Measurements from ENCODE around the gene GINS1.
"Not testable (repeated sequence)": the region's sequence is repeated elsewhere in the genome, so short reads cannot be mapped to it uniquely, and the experiment has no call there.

The GINS1 gene

GRCh38 chr20:25389401-25389857, 18.0 kb upstream of the GINS1 start:
- in situ Hi-C loops (cut with HindIII; ENCODE audit: low sequenced_read_pairs): no loop called here

DNA sequence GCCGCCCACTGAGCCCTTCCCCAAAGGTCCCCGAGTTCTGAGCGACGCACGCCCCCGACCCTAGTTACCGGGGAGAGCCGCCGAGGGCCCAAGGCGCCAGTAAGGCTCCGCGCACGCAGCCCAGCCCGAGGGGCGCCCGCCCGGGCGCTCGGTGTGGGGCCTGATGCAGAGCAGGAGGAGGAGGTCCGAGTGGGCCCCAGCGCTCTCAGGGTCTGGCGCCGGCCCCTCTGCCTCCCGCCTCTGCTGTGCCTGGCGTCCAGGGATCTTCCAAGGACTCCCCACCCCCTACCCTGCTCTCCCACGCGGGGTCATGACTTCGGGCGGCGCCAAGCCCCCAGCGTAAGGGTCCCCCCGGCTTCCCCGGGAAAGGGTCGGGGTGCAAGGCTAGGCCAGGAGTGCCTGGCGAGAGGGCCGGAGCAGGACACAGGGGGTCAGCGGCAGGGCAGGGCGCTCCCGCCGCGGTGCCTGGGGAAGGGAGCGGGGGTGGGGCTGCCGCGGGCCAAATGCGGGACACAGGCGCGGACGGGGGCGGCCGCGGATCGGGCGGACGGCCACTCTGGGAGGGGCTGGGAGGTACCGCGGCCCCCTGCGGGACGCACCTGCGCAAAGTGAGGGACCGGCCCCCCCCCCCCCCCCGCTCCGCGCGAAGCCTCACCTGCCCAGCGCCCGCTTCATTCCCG, 17.5 kb upstream of the GINS1 start:
- in situ Hi-C loops (cut with HindIII; ENCODE audit: low sequenced_read_pairs): no loop called here

- in situ Hi-C loops (cut with HindIII; ENCODE audit: low sequenced_read_pairs): no loop called here
These were observed 16.6 kb upstream of the GINS1 start, which contains the start of gene ABHD12 for GRCh38 chr20:25390538-25391528. TSS of gene ABHD12 (minus strand) at chr20:25390835. CDS start at chr20:25390703, 132 bp downstream.

DNA sequence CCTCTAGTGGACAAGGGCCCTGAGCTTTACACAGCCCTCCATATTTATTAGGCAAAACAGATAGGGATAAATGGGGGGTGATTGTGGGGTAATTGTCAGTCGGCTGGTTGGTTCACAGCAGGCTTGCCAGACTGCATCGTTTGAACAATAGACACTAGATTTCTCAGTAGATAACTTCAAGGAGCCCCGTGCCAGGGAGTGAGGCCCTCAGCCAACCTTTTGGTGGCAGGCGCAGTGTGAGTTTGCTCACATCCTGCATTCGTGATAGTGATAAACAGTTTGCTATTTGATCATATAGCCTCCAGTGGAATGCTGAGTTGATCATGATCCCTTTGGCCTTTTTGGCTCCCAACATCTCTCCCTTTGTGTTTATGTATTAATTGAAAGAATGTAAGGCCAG, 13.2 kb upstream of the GINS1 start:
- in situ Hi-C loops (cut with HindIII; ENCODE audit: low sequenced_read_pairs): no loop called here

DNA sequence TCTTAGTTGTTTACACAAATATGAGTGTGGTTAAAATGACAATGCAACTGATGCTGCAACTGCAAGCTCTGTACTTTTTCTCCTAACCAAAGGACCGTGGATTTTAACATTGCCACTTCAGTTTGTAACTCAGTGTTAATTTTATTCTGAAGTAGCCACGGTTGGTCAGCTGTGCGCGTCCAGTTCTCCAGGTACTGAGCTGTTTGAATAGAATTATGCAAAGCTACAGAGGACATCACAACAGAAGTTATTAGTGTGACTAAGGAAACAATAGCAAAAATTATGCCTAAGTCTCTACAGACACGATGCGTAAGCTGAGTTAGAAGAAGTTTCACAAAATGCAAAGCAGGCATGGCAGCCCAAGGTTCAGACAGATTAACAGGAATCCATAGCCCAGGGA, 12.5 kb upstream of the GINS1 start:
- in situ Hi-C loops (cut with HindIII; ENCODE audit: low sequenced_read_pairs): no loop called here

DNA sequence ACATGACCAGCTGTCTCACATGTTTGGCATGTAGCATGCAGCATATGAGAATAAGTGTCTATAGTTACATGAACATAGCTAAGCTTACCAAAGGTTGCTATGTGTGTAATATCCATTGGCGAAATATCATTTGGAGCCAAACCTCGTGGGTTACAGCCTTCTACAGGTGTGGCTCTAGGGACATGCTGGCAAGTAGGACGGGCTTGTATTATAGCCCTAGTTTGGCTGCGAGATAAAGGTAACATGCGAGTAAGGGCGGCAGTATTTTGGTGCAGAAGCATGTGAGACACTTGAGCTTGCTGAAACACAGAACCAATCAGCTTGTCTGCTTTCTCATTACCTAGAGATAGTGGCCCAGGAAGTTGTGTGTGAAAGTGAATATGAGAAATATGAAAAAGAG, 10.4 kb upstream of the GINS1 start:
- in situ Hi-C loops (cut with HindIII; ENCODE audit: low sequenced_read_pairs): no loop called here

DNA sequence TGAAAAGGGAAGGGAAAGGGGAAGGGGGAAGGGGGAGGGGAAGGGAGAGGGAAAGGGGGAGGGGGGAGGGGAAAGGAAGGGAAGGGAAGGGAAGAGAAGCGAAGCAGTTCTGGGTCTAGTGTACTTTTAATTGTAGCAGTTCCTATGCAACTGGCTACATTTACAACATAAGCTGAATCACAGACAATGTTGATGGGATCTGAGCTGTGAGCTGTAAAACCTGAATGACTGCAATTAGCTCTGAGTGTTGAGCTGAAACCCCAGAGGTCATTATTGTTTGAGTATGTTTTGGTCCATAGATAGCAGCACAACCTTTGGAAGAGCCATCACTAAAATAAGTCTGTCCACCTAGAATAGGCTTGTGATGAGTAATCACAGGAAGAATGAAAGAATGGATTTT, 9.7 kb upstream of the GINS1 start:
- in situ Hi-C loops (cut with HindIII; ENCODE audit: low sequenced_read_pairs): no loop called here

DNA sequence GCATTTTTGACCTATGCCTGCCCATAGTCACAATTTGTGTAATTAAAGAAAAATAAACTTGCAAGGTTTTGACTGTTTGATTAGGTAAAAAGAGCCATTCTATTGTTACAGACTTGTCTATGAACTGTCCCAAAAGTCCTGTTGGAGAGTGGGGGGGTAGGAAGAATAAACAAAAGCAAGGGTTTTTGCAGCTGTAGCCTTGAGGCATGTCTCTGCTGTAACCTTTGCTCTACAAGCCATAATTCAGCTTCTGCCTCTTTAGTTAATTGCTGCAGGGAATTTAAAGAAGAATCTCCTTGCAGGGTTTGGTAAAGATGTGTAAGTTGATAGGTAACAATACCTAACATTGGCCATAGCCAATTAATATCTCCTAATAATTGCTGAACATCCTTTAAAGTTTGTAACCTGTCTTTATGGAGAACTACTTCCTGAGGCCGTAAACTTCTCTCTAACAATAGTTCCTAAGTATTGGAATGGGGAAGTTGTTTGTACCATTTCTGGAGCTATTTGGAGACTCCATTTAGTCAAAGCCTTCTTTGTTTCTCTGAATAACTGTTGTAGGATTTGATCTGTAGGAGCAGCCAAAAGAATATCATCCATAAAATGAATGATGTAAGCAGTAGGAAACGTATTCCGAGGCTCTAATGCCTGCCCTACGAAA, 9.0 kb upstream of the GINS1 start:
- in situ Hi-C loops (cut with HindIII; ENCODE audit: low sequenced_read_pairs): no loop called here

GRCh38 chr20:25399037-25399430, 8.4 kb upstream of the GINS1 start:
- in situ Hi-C loops (cut with HindIII; ENCODE audit: low sequenced_read_pairs): no loop called here

DNA sequence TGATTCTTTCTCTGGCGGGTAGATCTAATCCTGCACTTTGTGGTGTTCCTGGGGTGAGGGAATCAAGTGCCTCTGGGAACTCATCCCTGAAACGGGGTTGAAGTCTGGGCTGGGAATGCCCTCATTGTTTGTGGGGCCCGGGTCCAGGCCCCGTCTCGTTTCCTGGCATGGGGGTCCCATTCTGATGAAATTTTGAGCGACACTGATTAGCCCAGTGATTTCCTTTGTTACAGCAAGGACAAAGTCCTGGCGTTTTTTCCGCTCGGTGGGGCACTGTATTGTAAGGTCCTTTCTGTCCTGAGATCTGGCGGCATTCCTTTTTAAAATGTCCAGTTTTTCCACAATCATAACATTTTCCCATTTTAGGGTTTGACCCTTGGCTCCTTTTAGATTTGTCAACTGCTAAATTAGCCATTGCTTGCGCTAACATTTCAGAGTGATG, 7.2 kb upstream of the GINS1 start:
- in situ Hi-C loops (cut with HindIII; ENCODE audit: low sequenced_read_pairs): not testable (repeated sequence)

GRCh38 chr20:25402583-25402982, 4.9 kb upstream of the GINS1 start:
- in situ Hi-C loops (cut with HindIII; ENCODE audit: low sequenced_read_pairs): no loop called here

GRCh38 chr20:25408170-25408547, 686 bp downstream of the GINS1 start:
- in situ Hi-C loops (cut with HindIII; ENCODE audit: low sequenced_read_pairs): no loop called here

DNA sequence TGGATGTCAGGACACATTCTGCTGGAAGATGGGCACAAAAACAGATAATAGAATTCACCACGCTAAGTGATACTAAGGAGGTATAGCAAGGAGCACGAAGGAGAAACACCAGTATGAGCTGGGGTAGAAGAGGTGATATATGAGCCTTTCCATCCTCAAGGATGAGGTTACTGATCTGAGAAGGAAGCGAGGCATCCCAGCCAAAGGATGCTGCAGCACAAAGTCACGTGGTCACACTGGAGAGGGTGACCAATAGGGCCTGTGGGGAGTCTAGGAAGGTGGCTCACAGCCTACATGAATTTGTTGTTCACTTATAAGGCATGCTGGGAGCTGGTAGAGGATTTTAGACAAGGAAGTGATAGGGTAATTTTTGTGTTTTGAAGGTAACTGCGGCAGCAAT, 1.4 kb downstream of the GINS1 start:
- in situ Hi-C loops (cut with HindIII; ENCODE audit: low sequenced_read_pairs): no loop called here

DNA sequence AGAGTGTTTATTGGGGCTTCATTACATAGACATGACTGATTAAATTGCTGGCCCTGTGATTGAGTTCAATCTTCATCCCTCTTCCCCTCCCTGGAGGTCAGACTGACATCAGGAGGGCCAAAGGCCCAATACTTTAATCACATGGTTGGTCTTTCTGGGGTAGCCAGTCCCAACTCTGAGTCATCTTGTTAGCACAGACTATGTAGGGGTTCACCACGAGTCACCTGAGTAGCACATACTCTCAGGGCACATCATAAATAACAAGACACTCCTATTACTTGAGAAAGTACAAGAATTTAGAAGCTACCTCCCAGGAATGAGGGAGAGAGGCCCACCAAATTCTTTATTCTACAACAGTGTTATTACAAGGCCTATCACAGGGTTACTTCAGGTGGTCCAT, 11.3 kb downstream of the GINS1 start:
- in situ Hi-C loops (cut with HindIII; ENCODE audit: low sequenced_read_pairs): loop anchor here (5.0 kb wide), 1 partner anchor 96 kb away; no protein-coding TSS in a partner anchor

GRCh38 chr20:25421102-25421501, 13.6 kb downstream of the GINS1 start:
- in situ Hi-C loops (cut with HindIII; ENCODE audit: low sequenced_read_pairs): no loop called here

DNA sequence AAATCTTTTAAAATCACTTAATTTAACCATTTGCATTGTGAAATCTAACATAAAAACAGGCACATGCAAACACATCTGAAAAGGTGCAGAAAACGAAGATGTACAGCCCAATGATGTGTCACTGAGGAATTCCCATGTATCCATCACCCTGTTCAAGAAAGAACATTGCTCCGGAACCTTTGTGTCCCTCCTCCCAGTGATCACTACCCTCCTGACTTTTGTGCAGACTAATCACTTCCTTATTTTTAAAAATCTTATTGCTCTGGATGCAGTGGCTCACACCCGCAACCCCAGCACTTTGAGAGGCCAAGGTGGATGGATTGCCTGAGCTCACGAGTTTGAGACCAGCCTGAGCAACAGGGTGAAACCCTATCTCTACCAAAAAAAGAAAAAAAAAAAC, 14.6 kb downstream of the GINS1 start:
- in situ Hi-C loops (cut with HindIII; ENCODE audit: low sequenced_read_pairs): no loop called here

- in situ Hi-C loops (cut with HindIII; ENCODE audit: low sequenced_read_pairs): no loop called here
These were observed 17.1 kb downstream of the GINS1 start for GRCh38 chr20:25424536-25424935.

- in situ Hi-C loops (cut with HindIII; ENCODE audit: low sequenced_read_pairs): no loop called here
These were observed 29.7 kb downstream of the GINS1 start for GRCh38 chr20:25437153-25437581.

DNA sequence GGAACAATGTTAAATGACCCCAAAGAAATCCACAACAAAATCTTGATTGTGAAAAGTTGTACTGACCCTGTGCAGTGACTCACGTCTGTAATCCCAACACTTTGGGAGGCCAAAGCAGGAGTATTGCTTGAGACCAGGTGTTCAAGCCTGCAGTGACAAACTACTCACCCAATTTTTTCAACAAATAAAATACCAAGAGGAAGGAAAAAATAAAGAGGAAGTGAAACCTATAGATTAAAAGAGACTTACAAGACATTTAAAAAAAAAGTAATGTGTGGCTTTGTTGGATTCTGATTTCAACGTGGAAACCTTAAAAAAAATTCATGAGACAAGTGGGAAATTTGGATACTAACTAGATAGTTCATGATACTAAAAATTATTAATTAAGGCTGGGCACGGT, 31.9 kb downstream of the GINS1 start:
- in situ Hi-C loops (cut with HindIII; ENCODE audit: low sequenced_read_pairs): no loop called here

DNA sequence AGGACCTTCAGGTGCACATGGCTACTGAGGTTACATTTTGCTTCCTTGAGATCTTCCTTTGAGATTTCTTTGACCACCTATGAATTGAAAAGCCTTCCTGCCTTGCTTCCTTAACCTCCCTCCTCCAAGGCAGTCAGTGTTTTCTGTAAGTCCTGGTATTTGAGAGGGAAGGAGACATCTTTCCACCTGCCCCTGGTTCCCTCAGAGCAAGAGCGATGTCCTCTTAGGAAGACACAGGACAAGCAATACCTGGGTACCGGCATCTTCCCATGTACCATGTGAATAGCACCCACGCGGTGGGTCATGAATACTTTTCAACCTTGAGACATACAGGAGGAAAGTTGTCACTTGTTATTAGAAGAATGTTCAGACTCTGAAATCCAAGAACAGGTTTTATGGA, 37.1 kb downstream of the GINS1 start:
- in situ Hi-C loops (cut with HindIII; ENCODE audit: low sequenced_read_pairs): no loop called here

- in situ Hi-C loops (cut with HindIII; ENCODE audit: low sequenced_read_pairs): no loop called here
These were observed 40.2 kb downstream of the GINS1 start for GRCh38 chr20:25447671-25448070.
